Osteocyte (in vitro differentiated cells): Measurements from ENCODE around the gene PLCH2. TPM values are rescaled to one million over a fixed set of nuclear protein-coding genes. Genes with fewer than 3 reads are reported as not detected.

Experiments used
- DNase-seq: peaks from one replicate; pipeline ENCODE4 v3.0.0; 2021; ENCODE audit warnings: mixed read lengths; ENCODE audit not compliant: unreplicated experiment; ENCODE audit errors: extremely low spot score
- H3K27ac Mint-ChIP-seq: one replicate; pipeline ENCODE4 v1.8.0; 2021; ENCODE audit warnings: mild to moderate bottlenecking, mixed read lengths; ENCODE audit not compliant: unreplicated experiment
- H3K27me3 Mint-ChIP-seq: one replicate; pipeline ENCODE4 v1.8.0; 2021; ENCODE audit warnings: mixed read lengths; ENCODE audit not compliant: unreplicated experiment
- H3K36me3 Mint-ChIP-seq: one replicate; pipeline ENCODE4 v1.8.0; 2021; ENCODE audit warnings: mixed read lengths; ENCODE audit not compliant: unreplicated experiment
- H3K4me1 Mint-ChIP-seq: one replicate; pipeline ENCODE4 v1.8.0; 2021; ENCODE audit warnings: mixed read lengths; ENCODE audit not compliant: unreplicated experiment
- H3K4me3 Mint-ChIP-seq: one replicate; pipeline ENCODE4 v1.8.0; 2021; ENCODE audit warnings: mild to moderate bottlenecking, moderate library complexity, mixed read lengths; ENCODE audit not compliant: unreplicated experiment
- H3K9me3 Mint-ChIP-seq: one replicate; pipeline ENCODE4 v1.8.0; 2021; ENCODE audit warnings: mixed read lengths; ENCODE audit not compliant: unreplicated experiment
- CTCF ChIP-seq: fragments of 200-600 bp; sonication (generic); IDR thresholded peaks from 2 replicates; pipeline ENCODE4 v1.5.0; 2021; ENCODE audit warnings: antibody characterized with exemption, mild to moderate bottlenecking, moderate library complexity
- total RNA-seq: library from RNA; stranded (reverse); gene quantifications from 2 replicates; pipeline ENCODE4 v1.2.1, GENCODE V29; 2021

PLCH2 gene
- total RNA-seq, 1 donor from 2014 or later, result 12.6 TPM

- no peak overlapping the region for H3K27ac Mint-ChIP-seq
- H3K9me3 Mint-ChIP-seq, result peaks cover 6% of the 10 kb centered on the region
- H3K4me3 Mint-ChIP-seq, result no peak overlapping the region
- no peak for DNase-seq
- no peaks in the 10 kb centered on the region for H3K27me3 Mint-ChIP-seq
- H3K4me1 Mint-ChIP-seq, result peaks cover 4% of the 10 kb centered on the region
- peaks cover 19% of the 10 kb centered on the region for H3K36me3 Mint-ChIP-seq
- no peak for TF ChIP-seq CTCF
Measured at GRCh38 chr1:2486558-2486957, 10.5 kb downstream of the PLCH2 start.

- H3K4me3 Mint-ChIP-seq, result no peak overlapping the region
- DNase-seq, result no peak
- peaks cover 19% of the 10 kb centered on the region for H3K36me3 Mint-ChIP-seq
- H3K4me1 Mint-ChIP-seq, result no peaks in the 10 kb centered on the region
- no peak for TF ChIP-seq CTCF
- peaks cover 6% of the 10 kb centered on the region for H3K9me3 Mint-ChIP-seq
- H3K27me3 Mint-ChIP-seq, result no peaks in the 10 kb centered on the region
- H3K27ac Mint-ChIP-seq, result no peak overlapping the region
Measured at GRCh38 chr1:2488688-2489087, 12.6 kb downstream of the PLCH2 start.

GRCh38 chr1:2489615-2490014, 13.5 kb downstream of the PLCH2 start:
- Mint-ChIP-seq H3K4me3 (no peak overlapping the region), H3K36me3 (peaks cover 19% of the 10 kb centered on the region), H3K27me3 (no peaks in the 10 kb centered on the region), H3K27ac (no peak overlapping the region), H3K4me1 (no peaks in the 10 kb centered on the region), H3K9me3 (peaks cover 6% of the 10 kb centered on the region)
- no peak for DNase-seq
- TF ChIP-seq CTCF, result no peak

GRCh38 chr1:2492091-2492490, 16.0 kb downstream of the PLCH2 start:
- H3K27ac Mint-ChIP-seq, result no peak overlapping the region
- H3K27me3 Mint-ChIP-seq, result no peaks in the 10 kb centered on the region
- H3K4me1 Mint-ChIP-seq, result no peaks in the 10 kb centered on the region
- H3K4me3 Mint-ChIP-seq, result no peak overlapping the region
- DNase-seq, result no peak
- peaks cover 6% of the 10 kb centered on the region for H3K9me3 Mint-ChIP-seq
- peaks cover 19% of the 10 kb centered on the region for H3K36me3 Mint-ChIP-seq
- TF ChIP-seq CTCF, result no peak

- DNase-seq, result no peak
- no peak overlapping the region for H3K27ac Mint-ChIP-seq
- TF ChIP-seq CTCF, result no peak
Measured at GRCh38 chr1:2493218-2493617, 17.1 kb downstream of the PLCH2 start.

More at GRCh38 chr1:2493218-2493617, 17.1 kb downstream of the PLCH2 start:
- Mint-ChIP-seq H3K36me3 (peaks cover 13% of the 10 kb centered on the region), H3K27me3 (no peaks in the 10 kb centered on the region), H3K4me3 (no peak overlapping the region), H3K9me3 (peaks cover 6% of the 10 kb centered on the region), H3K4me1 (no peaks in the 10 kb centered on the region)
